Osteocyte (in vitro differentiated cells): ENCODE measurements around the gene TLR8. TPM values are rescaled to one million over a fixed set of nuclear protein-coding genes. Genes with fewer than 3 reads are reported as not detected.

Source experiments
- DNase-seq: peaks from one replicate; pipeline ENCODE4 v3.0.0; 2021; ENCODE audit warnings: mixed read lengths; ENCODE audit not compliant: unreplicated experiment; ENCODE audit errors: extremely low spot score
- H3K27ac Mint-ChIP-seq: one replicate; pipeline ENCODE4 v1.8.0; 2021; ENCODE audit warnings: mild to moderate bottlenecking, mixed read lengths; ENCODE audit not compliant: unreplicated experiment
- H3K27me3 Mint-ChIP-seq: one replicate; pipeline ENCODE4 v1.8.0; 2021; ENCODE audit warnings: mixed read lengths; ENCODE audit not compliant: unreplicated experiment
- H3K36me3 Mint-ChIP-seq: one replicate; pipeline ENCODE4 v1.8.0; 2021; ENCODE audit warnings: mixed read lengths; ENCODE audit not compliant: unreplicated experiment
- H3K4me1 Mint-ChIP-seq: one replicate; pipeline ENCODE4 v1.8.0; 2021; ENCODE audit warnings: mixed read lengths; ENCODE audit not compliant: unreplicated experiment
- H3K4me3 Mint-ChIP-seq: one replicate; pipeline ENCODE4 v1.8.0; 2021; ENCODE audit warnings: mild to moderate bottlenecking, moderate library complexity, mixed read lengths; ENCODE audit not compliant: unreplicated experiment
- H3K9me3 Mint-ChIP-seq: one replicate; pipeline ENCODE4 v1.8.0; 2021; ENCODE audit warnings: mixed read lengths; ENCODE audit not compliant: unreplicated experiment
- total RNA-seq: library from RNA; stranded (reverse); gene quantifications from 2 replicates; pipeline ENCODE4 v1.2.1, GENCODE V29; 2021
- TF ChIP-seq, protein P1 (sequence below): fragments of 200-600 bp; sonication (generic); IDR thresholded peaks from 2 replicates; pipeline ENCODE4 v1.5.0; 2021; ENCODE audit warnings: antibody characterized with exemption, mild to moderate bottlenecking, moderate library complexity

TLR8 gene
- total RNA-seq, 1 donor from 2014 or later, result not detected

DNA sequence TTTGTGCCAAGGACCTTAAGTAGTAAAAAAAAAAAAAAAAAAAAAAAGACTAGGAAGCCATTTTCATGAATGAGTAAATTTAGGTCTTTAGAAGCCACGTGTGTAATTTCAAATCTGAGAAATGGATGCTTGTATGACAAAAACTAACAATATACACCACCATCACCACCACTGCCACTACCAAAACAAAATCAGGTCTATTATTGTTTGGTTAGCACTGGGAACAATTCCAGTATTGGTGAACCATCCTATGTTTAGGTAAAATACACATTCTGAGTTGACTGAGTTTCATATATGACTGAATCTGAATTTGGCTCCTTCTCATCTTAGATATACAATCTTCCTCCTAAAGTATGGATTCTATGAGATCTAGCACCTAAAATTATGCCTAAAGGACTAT, 59.7 kb downstream of the TLR8 start:
- no peaks in the 10 kb centered on the region for H3K36me3 Mint-ChIP-seq
- no peak overlapping the region for H3K4me3 Mint-ChIP-seq
- TF ChIP-seq, protein P1, sequence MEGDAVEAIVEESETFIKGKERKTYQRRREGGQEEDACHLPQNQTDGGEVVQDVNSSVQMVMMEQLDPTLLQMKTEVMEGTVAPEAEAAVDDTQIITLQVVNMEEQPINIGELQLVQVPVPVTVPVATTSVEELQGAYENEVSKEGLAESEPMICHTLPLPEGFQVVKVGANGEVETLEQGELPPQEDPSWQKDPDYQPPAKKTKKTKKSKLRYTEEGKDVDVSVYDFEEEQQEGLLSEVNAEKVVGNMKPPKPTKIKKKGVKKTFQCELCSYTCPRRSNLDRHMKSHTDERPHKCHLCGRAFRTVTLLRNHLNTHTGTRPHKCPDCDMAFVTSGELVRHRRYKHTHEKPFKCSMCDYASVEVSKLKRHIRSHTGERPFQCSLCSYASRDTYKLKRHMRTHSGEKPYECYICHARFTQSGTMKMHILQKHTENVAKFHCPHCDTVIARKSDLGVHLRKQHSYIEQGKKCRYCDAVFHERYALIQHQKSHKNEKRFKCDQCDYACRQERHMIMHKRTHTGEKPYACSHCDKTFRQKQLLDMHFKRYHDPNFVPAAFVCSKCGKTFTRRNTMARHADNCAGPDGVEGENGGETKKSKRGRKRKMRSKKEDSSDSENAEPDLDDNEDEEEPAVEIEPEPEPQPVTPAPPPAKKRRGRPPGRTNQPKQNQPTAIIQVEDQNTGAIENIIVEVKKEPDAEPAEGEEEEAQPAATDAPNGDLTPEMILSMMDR, result no peak
- DNase-seq, result no peak
- no peaks in the 10 kb centered on the region for H3K27me3 Mint-ChIP-seq
- H3K27ac Mint-ChIP-seq, result no peak overlapping the region
- peaks cover 12% of the 10 kb centered on the region for H3K4me1 Mint-ChIP-seq
- no peaks in the 10 kb centered on the region for H3K9me3 Mint-ChIP-seq

DNA sequence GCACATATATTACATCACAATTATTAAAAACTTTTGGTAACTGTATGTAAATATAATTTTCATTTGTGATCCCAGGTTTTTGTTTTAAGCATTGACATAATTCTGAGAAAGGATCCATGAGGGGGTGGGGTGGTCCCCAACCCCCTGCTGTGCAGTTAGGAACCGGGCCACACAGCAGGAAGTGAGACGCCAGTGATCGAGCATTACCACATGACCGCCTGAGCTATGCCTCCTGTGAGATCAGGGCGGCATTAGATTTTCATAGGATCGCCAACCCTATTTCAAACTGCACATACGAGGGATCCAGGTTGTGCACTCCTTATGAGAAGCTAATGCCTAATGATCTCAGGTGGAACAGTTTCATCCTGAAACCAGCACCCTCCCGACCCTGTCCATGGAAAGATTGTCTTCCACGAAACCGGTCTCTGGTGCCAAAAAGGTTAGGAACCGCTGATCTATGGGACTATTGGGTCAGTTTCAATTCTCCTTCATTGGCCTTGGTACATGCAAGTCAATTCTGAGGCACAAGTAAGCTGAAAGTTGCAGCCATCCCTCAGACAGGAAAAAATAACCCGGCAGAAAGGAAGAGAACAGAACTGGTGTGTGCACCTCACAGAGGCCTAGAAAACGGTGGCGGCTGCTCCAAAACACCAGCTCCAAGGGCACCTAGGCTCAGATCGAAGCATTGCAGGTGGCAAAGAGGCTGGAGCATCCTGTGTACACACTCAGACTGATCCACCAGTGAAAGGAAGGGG, 61.5 kb downstream of the TLR8 start:
- DNase-seq, result no peak
- Mint-ChIP-seq H3K27me3 (no peaks in the 10 kb centered on the region), H3K4me3 (no peak overlapping the region), H3K36me3 (no peaks in the 10 kb centered on the region), H3K9me3 (no peaks in the 10 kb centered on the region), H3K4me1 (peaks cover 16% of the 10 kb centered on the region), H3K27ac (no peak overlapping the region)
- TF ChIP-seq, protein P1, result no peak

DNA sequence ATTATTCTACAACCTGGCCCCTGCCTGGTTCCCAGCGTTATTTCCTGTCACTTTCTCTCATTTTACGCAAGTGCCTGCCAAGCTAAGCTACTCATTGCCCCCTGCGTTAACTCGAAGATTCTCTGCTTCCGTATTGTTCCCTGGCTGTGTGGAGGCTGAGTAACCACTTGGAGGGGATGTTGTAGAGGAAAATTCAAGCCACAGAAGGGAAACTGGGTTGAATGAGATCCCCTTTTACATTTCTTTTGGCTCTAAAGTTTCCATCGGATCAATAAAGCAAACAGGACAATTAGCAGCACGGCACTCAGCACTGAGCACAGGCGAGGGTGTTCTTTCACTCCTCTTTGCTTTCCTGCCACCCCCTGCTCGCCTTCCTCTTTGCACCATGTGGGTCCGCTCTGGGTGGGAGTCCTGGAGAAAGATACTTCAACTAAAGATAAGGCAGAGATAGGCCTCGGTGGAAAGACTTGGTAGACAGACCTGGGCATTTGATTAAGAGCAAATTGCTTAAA, 64.3 kb downstream of the TLR8 start:
- Mint-ChIP-seq H3K27me3 (no peaks in the 10 kb centered on the region), H3K4me1 (peaks cover 26% of the 10 kb centered on the region), H3K36me3 (peaks cover 5% of the 10 kb centered on the region), H3K4me3 (no peak overlapping the region), H3K9me3 (no peaks in the 10 kb centered on the region), H3K27ac (peak overlapping the region; percentile 70)
- TF ChIP-seq, protein P1, result peak; percentile 71
- no peak for DNase-seq

DNA sequence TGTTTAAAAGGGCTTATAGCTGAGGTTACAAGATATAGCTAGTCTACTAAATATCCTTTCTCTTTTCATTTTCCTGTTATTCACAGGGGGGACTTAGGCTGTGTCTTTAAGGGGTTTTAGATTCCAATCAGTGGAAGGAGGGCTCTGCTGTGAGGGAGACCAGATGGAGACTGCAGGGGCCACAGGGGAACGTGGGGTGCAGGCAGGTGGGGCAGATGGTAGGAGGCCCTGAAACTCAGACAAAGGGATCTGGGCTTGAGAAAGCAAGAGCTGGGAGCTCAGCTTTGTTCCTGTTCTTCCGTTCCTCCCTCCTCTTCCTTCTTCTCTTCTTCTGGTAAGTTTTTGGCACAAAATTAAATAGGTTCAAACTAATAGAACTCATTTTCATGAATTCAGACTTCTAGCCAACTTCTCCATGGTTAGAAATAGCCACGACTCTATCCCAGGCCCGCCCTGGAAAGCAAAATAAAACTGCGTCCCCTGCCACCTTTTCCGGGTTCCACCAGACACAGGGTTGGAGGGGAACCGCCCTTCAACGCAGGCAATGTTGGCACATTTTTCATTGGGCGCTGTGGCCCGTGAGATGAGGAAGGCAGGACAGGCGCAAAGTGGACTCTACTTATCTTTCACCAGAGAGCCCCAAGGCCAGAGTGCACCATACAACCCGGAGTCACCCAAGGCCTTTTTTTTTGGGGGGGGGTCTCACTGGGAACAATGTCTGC, 65.0 kb downstream of the TLR8 start:
- DNase-seq, result no peak
- TF ChIP-seq, protein P1, result no peak
- Mint-ChIP-seq H3K9me3 (no peaks in the 10 kb centered on the region), H3K4me1 (peaks cover 25% of the 10 kb centered on the region), H3K36me3 (peaks cover 10% of the 10 kb centered on the region), H3K27me3 (no peaks in the 10 kb centered on the region), H3K27ac (peak overlapping the region; percentile 70), H3K4me3 (no peak overlapping the region)

DNA sequence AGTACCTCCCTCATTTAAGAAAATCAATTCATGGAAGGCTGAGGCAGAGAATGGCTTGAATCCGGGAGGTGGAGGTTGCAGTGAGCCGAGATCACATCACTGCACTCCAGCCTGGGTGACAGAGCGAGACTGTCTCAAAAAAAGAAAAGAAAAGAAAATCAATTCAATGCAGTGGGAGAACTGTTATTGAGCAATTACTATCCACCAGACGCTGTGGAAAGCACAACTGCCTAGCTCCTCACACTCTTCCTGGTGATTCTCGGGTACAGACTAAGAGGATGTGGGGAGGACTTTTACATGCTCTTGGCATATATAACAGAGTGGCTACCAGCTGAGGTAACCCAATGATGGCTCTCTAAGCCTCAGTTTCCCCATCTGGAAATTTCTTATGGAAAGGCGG, 65.8 kb downstream of the TLR8 start:
- TF ChIP-seq, protein P1, result no peak
- DNase-seq, result no peak
- no peak overlapping the region for H3K27ac Mint-ChIP-seq
- H3K4me1 Mint-ChIP-seq, result peaks cover 27% of the 10 kb centered on the region
- no peaks in the 10 kb centered on the region for H3K27me3 Mint-ChIP-seq
- H3K36me3 Mint-ChIP-seq, result peaks cover 17% of the 10 kb centered on the region
- H3K4me3 Mint-ChIP-seq, result no peak overlapping the region
- H3K9me3 Mint-ChIP-seq, result no peaks in the 10 kb centered on the region
